ENCODE results near the gene C3AR1. TPM values are rescaled to one million over a fixed set of nuclear protein-coding genes. Genes with fewer than 3 reads are reported as not detected.

Gene C3AR1
- total RNA-seq, 1 donor from 2014 or later: 7.1 TPM

DNA sequence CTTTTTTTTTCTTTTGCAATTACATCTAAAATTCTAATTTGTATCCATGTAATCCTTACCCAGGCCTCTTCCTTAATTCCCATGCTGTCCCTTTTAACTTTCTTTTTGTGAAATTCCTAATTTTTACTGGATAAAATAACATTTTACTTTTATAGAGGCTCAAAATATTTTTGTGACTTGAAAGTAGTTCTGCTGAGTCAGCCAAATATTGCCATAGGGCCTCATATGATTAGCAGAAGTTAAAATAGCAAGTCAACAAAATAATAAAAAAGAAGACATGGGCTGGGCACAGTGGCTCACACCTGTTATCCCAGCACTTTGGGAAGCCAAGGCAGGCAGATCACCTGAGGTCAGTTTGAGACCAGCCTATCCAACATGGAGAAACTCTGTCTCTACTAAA, 2.0 kb downstream of the C3AR1 start:
- no peaks in the 10 kb centered on the region for H3K36me3 ChIP-seq (ENCODE audit: insufficient read depth, low read length)
- peaks cover 10% of the 10 kb centered on the region for H3K4me1 Mint-ChIP-seq (ENCODE audit: low read depth, unreplicated experiment)
- no peaks in the 10 kb centered on the region for H3K9me3 ChIP-seq (ENCODE audit: insufficient read depth, low read depth, low read length)
- no peak overlapping the region for H3K4me2 ChIP-seq (ENCODE audit: low read length)
- H2AFZ ChIP-seq (ENCODE audit: low read depth, low read length): no peak overlapping the region
- H3K27me3 Mint-ChIP-seq (ENCODE audit: low read depth, unreplicated experiment): no peaks in the 10 kb centered on the region
- H3K36me3 Mint-ChIP-seq (ENCODE audit: low read depth, unreplicated experiment): peaks cover 5% of the 10 kb centered on the region
- H3K4me3 Mint-ChIP-seq (ENCODE audit: unreplicated experiment): no peak overlapping the region
- H3K27ac Mint-ChIP-seq (ENCODE audit: unreplicated experiment): no peak overlapping the region
- peaks cover 6% of the 10 kb centered on the region for H3K4me1 ChIP-seq (ENCODE audit: insufficient read depth, low read length)
- DNase-seq (ENCODE audit: low read depth) (no peak), FAIRE-seq (no peak)
- no peaks in the 10 kb centered on the region for H3K27me3 ChIP-seq (ENCODE audit: insufficient read depth, low read length)
- H3K27ac ChIP-seq (ENCODE audit: low read depth, low read length): no peak overlapping the region
- H3K4me3 ChIP-seq (ENCODE audit: insufficient read depth, low read depth, low read length): no peak overlapping the region
- H4K20me1 ChIP-seq (ENCODE audit: insufficient read depth, low read length): no peaks in the 10 kb centered on the region
- H3K9ac ChIP-seq (ENCODE audit: low read length): no peak overlapping the region
- H3K9me3 Mint-ChIP-seq (ENCODE audit: unreplicated experiment): no peaks in the 10 kb centered on the region
- H3K79me2 ChIP-seq (ENCODE audit: insufficient read depth, low read length): no peaks in the 10 kb centered on the region
- TF ChIP-seq, protein P1, sequence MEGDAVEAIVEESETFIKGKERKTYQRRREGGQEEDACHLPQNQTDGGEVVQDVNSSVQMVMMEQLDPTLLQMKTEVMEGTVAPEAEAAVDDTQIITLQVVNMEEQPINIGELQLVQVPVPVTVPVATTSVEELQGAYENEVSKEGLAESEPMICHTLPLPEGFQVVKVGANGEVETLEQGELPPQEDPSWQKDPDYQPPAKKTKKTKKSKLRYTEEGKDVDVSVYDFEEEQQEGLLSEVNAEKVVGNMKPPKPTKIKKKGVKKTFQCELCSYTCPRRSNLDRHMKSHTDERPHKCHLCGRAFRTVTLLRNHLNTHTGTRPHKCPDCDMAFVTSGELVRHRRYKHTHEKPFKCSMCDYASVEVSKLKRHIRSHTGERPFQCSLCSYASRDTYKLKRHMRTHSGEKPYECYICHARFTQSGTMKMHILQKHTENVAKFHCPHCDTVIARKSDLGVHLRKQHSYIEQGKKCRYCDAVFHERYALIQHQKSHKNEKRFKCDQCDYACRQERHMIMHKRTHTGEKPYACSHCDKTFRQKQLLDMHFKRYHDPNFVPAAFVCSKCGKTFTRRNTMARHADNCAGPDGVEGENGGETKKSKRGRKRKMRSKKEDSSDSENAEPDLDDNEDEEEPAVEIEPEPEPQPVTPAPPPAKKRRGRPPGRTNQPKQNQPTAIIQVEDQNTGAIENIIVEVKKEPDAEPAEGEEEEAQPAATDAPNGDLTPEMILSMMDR (IDR thresholded peaks at IDR 0.05; ENCODE audit: insufficient read depth, low read depth, low read length): no peak
- TF ChIP-seq EZH2 (IDR thresholded peaks at IDR 0.05; ENCODE audit: insufficient read depth, low read length): no peak

DNA sequence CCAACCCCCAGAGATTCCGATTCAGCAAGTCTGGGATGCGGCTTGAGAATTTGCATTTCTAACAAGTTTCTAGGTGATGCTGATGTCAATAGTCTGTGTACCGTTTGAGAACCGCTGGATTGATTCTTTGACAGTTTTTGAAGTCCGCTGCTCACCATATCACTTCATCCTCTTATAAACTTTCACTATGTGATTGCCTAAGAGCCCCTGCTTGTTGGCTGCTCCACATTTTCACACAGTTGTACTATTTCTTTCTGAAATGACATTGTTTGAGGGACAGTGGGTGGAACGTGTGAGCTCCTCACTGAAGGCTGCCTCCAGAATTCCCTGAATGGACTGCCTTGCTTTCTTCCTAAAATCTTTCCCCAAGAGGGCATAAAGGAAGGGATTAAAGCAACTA, 7.7 kb downstream of the C3AR1 start:
- Histone ChIP-seq H4K20me1 (ENCODE audit: insufficient read depth, low read length) (no peaks in the 10 kb centered on the region), H3K27ac (ENCODE audit: low read depth, low read length) (no peak overlapping the region), H3K4me1 (ENCODE audit: insufficient read depth, low read length) (no peaks in the 10 kb centered on the region), H3K4me2 (ENCODE audit: low read length) (no peak overlapping the region), H3K9ac (ENCODE audit: low read length) (no peak overlapping the region), H3K36me3 (ENCODE audit: insufficient read depth, low read length) (peaks cover 9% of the 10 kb centered on the region), H3K4me3 (ENCODE audit: insufficient read depth, low read depth, low read length) (no peak overlapping the region), H2AFZ (ENCODE audit: low read depth, low read length) (no peak overlapping the region), H3K9me3 (ENCODE audit: insufficient read depth, low read depth, low read length) (no peaks in the 10 kb centered on the region), H3K79me2 (ENCODE audit: insufficient read depth, low read length) (no peaks in the 10 kb centered on the region), H3K27me3 (ENCODE audit: insufficient read depth, low read length) (no peaks in the 10 kb centered on the region)
- Mint-ChIP-seq H3K9me3 (ENCODE audit: unreplicated experiment) (no peaks in the 10 kb centered on the region), H3K4me3 (ENCODE audit: unreplicated experiment) (no peak overlapping the region), H3K27me3 (ENCODE audit: low read depth, unreplicated experiment) (no peaks in the 10 kb centered on the region), H3K36me3 (ENCODE audit: low read depth, unreplicated experiment) (peaks cover 16% of the 10 kb centered on the region), H3K4me1 (ENCODE audit: low read depth, unreplicated experiment) (peaks cover 1% of the 10 kb centered on the region), H3K27ac (ENCODE audit: unreplicated experiment) (no peak overlapping the region)
- no peak for FAIRE-seq
- TF ChIP-seq, protein P1 (IDR thresholded peaks at IDR 0.05; ENCODE audit: insufficient read depth, low read depth, low read length): no peak
- TF ChIP-seq EZH2 (IDR thresholded peaks at IDR 0.05; ENCODE audit: insufficient read depth, low read length): no peak
- DNase-seq (ENCODE audit: low read depth): no peak

DNA sequence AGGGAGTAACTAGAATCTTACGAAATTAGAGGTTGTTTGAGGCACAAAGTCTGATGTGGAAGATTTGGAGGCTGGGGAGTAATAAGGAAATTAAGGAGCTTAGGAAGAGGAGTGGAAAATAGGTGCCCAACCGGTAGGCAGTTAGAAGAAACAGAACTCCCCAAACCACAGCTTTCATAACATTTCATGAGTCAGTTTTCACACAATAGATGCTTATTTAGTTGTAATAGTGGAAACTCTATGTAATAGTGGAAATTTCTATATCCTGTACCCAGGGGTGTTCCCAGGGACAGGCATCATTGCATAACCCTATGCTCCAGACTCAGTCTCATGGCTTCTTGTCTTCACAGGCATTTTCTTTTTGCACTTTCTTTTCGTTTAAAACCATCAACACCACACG, 8.3 kb downstream of the C3AR1 start:
- H3K4me1 ChIP-seq (ENCODE audit: insufficient read depth, low read length): no peaks in the 10 kb centered on the region
- H3K4me2 ChIP-seq (ENCODE audit: low read length): no peak overlapping the region
- H3K27me3 Mint-ChIP-seq (ENCODE audit: low read depth, unreplicated experiment): no peaks in the 10 kb centered on the region
- no peak for FAIRE-seq
- H4K20me1 ChIP-seq (ENCODE audit: insufficient read depth, low read length): no peaks in the 10 kb centered on the region
- H3K79me2 ChIP-seq (ENCODE audit: insufficient read depth, low read length): no peaks in the 10 kb centered on the region
- H3K9me3 ChIP-seq (ENCODE audit: insufficient read depth, low read depth, low read length): no peaks in the 10 kb centered on the region
- peaks cover 14% of the 10 kb centered on the region for H3K36me3 ChIP-seq (ENCODE audit: insufficient read depth, low read length)
- no peaks in the 10 kb centered on the region for H3K9me3 Mint-ChIP-seq (ENCODE audit: unreplicated experiment)
- no peak for TF ChIP-seq EZH2 (IDR thresholded peaks at IDR 0.05; ENCODE audit: insufficient read depth, low read length)
- TF ChIP-seq, protein P1 (IDR thresholded peaks at IDR 0.05; ENCODE audit: insufficient read depth, low read depth, low read length): no peak
- H3K4me3 Mint-ChIP-seq (ENCODE audit: unreplicated experiment): no peak overlapping the region
- no peaks in the 10 kb centered on the region for H3K27me3 ChIP-seq (ENCODE audit: insufficient read depth, low read length)
- no peak overlapping the region for H3K27ac Mint-ChIP-seq (ENCODE audit: unreplicated experiment)
- peak; percentile 13 for DNase-seq (ENCODE audit: low read depth)
- H2AFZ ChIP-seq (ENCODE audit: low read depth, low read length): no peak overlapping the region
- H3K4me3 ChIP-seq (ENCODE audit: insufficient read depth, low read depth, low read length): no peak overlapping the region
- peaks cover 16% of the 10 kb centered on the region for H3K36me3 Mint-ChIP-seq (ENCODE audit: low read depth, unreplicated experiment)
- H3K4me1 Mint-ChIP-seq (ENCODE audit: low read depth, unreplicated experiment): peaks cover 1% of the 10 kb centered on the region
- no peak overlapping the region for H3K9ac ChIP-seq (ENCODE audit: low read length)
- H3K27ac ChIP-seq (ENCODE audit: low read depth, low read length): no peak overlapping the region

All from astrocyte (in vitro differentiated cells and primary cell).